ENCODE data around the gene BORCS5. TPM values are rescaled to one million over a fixed set of nuclear protein-coding genes. Genes with fewer than 3 reads are reported as not detected.
"Not testable (repeated sequence)": the region's sequence is repeated elsewhere in the genome, so short reads cannot be mapped to it uniquely, and the experiment has no call there.

The BORCS5 gene
- total RNA-seq, 1 donor from 2014 or later: 13.3 TPM

DNA sequence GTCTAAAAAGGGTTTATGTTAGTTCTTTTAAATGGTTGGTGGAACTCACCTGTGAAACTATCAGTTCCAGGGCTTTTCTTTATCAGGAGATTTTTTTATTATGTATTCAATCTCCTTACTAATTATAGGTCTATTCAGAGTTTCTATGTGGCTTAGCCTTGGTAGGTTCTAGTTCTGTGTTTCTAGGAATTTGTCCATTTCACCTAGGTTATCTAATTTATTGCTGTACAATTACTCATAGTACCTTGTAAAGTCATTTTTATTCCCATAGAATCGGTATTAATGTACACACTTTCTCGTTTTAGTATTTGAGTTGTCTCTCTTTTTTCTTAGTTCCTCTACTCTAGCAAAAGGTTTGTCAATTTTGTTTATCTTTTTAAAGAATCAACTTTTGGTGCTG lies 59.0 kb downstream of the BORCS5 start:
- H3K4me1 Mint-ChIP-seq: peaks cover 2% of the 10 kb centered on the region
- H3K27ac Mint-ChIP-seq: no peak overlapping the region
- H3K27me3 ChIP-seq: no peaks in the 10 kb centered on the region
- no peak overlapping the region for H3K27ac ChIP-seq
- no peak overlapping the region for H3K9ac ChIP-seq
- no peak for TF ChIP-seq EZH2 (IDR thresholded peaks at IDR 0.05)
- TF ChIP-seq CTCF (IDR thresholded peaks at IDR 0.05): no peak
- no peak for TF ChIP-seq EZH2phosphoT487 (IDR thresholded peaks at IDR 0.05)
- no peak overlapping the region for H3K4me3 Mint-ChIP-seq
- H3K4me3 ChIP-seq: no peak overlapping the region
- H3K4me1 ChIP-seq: no peaks in the 10 kb centered on the region
- no peaks in the 10 kb centered on the region for H3K27me3 Mint-ChIP-seq (ENCODE audit: insufficient read depth, low read depth)
- DNase-seq (ENCODE audit: low spot score): no peak
- no peak overlapping the region for H3K4me2 ChIP-seq
- H3F3A ChIP-seq (ENCODE audit: low read depth): no peaks in the 10 kb centered on the region
- no peak overlapping the region for H2AFZ ChIP-seq (replicated peaks)
- H4K20me1 ChIP-seq (ENCODE audit: low read depth): no peaks in the 10 kb centered on the region
- peaks cover 13% of the 10 kb centered on the region for H3K36me3 Mint-ChIP-seq
- no peaks in the 10 kb centered on the region for H3K36me3 ChIP-seq
- H3K9me3 ChIP-seq (ENCODE audit: low read depth): no peaks in the 10 kb centered on the region
- H3K9me3 Mint-ChIP-seq: peaks cover 43% of the 10 kb centered on the region
- H3K79me2 ChIP-seq (ENCODE audit: low read depth): no peaks in the 10 kb centered on the region

GRCh38 chr12:12419165-12419564 lies 62.3 kb downstream of the BORCS5 start:
- not testable (repeated sequence) for H3K36me3 ChIP-seq; H3K4me3 Mint-ChIP-seq; H3K4me3 ChIP-seq; DNase-seq (ENCODE audit: low spot score); H3K27me3 ChIP-seq; H3K79me2 ChIP-seq (ENCODE audit: low read depth); H3F3A ChIP-seq (ENCODE audit: low read depth); H4K20me1 ChIP-seq (ENCODE audit: low read depth); H3K4me1 Mint-ChIP-seq; H3K27ac Mint-ChIP-seq; H3K4me2 ChIP-seq; H2AFZ ChIP-seq (replicated peaks); H3K27ac ChIP-seq; H3K27me3 Mint-ChIP-seq (ENCODE audit: insufficient read depth, low read depth); H3K4me1 ChIP-seq; H3K9ac ChIP-seq
- peaks cover 16% of the 10 kb centered on the region for H3K9me3 ChIP-seq (ENCODE audit: low read depth)
- H3K36me3 Mint-ChIP-seq: peaks cover 13% of the 10 kb centered on the region
- H3K9me3 Mint-ChIP-seq: peaks cover 50% of the 10 kb centered on the region

DNA sequence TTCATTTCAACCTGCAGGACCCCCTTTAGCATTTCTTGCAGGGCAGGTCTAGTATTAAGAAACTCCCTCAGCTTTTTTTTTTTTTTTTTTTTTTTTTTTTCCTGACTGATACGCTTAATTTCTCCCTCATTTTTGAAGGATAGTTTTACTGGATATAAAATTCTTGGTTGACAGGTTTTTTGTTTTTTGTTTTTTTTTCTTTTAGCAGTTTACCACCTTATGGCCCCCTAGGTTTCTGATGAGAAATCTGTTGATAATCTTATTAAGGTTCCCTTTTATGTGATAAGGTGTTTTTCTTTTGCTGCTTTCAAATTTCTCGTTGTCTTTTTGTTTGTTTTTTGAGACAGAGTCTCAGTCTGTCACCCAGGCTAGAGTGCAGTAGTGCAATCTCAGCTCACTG lies 66.5 kb downstream of the BORCS5 start:
- no peaks in the 10 kb centered on the region for H3K27me3 Mint-ChIP-seq (ENCODE audit: insufficient read depth, low read depth)

DNA sequence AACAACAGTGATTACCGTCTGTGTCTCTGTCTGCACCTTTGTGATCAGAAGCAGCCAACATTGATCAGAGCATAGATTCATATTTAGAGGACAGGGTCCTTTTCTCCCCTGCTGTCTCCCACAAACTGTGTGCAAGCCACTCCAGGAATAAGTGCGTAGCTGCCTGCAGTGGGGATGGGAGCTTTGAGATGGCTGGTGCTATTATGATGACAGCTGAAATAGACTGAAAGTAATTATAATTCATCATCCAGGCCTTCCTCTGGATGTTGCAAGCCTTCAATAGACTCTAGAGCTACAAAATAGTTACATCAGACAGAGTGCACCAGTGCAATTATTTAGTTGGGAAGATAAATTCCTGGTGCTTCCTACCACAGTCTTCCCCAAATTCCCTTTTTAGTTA lies 68.1 kb downstream of the BORCS5 start:
- Histone ChIP-seq H3K79me2 (ENCODE audit: low read depth) (no peaks in the 10 kb centered on the region), H3K9ac (no peak overlapping the region), H2AFZ (replicated peaks) (no peak overlapping the region), H3K36me3 (no peaks in the 10 kb centered on the region), H3K27me3 (no peaks in the 10 kb centered on the region), H3K9me3 (ENCODE audit: low read depth) (peaks cover 16% of the 10 kb centered on the region), H3K4me3 (no peak overlapping the region), H3K27ac (no peak overlapping the region), H4K20me1 (ENCODE audit: low read depth) (no peaks in the 10 kb centered on the region), H3K4me2 (no peak overlapping the region), H3F3A (ENCODE audit: low read depth) (no peaks in the 10 kb centered on the region), H3K4me1 (no peaks in the 10 kb centered on the region)
- H3K27ac Mint-ChIP-seq: no peak overlapping the region
- TF ChIP-seq EZH2phosphoT487 (IDR thresholded peaks at IDR 0.05) (no peak), EZH2 (IDR thresholded peaks at IDR 0.05) (no peak), CTCF (IDR thresholded peaks at IDR 0.05) (no peak)
- peaks cover 12% of the 10 kb centered on the region for H3K36me3 Mint-ChIP-seq
- peaks cover 39% of the 10 kb centered on the region for H3K9me3 Mint-ChIP-seq
- no peak for DNase-seq (ENCODE audit: low spot score)
- no peak overlapping the region for H3K4me3 Mint-ChIP-seq
- H3K27me3 Mint-ChIP-seq (ENCODE audit: insufficient read depth, low read depth): no peaks in the 10 kb centered on the region
- no peaks in the 10 kb centered on the region for H3K4me1 Mint-ChIP-seq

More for the DNA sequence above, 66.5 kb downstream of the BORCS5 start:
- Mint-ChIP-seq H3K9me3 (peaks cover 49% of the 10 kb centered on the region), H3K27ac (no peak overlapping the region), H3K4me3 (no peak overlapping the region), H3K36me3 (peaks cover 15% of the 10 kb centered on the region), H3K4me1 (no peaks in the 10 kb centered on the region)
- H3K4me1 ChIP-seq: no peaks in the 10 kb centered on the region
- no peaks in the 10 kb centered on the region for H3K36me3 ChIP-seq
- H4K20me1 ChIP-seq (ENCODE audit: low read depth): no peaks in the 10 kb centered on the region
- no peak overlapping the region for H2AFZ ChIP-seq (replicated peaks)
- no peak for DNase-seq (ENCODE audit: low spot score)
- no peaks in the 10 kb centered on the region for H3K79me2 ChIP-seq (ENCODE audit: low read depth)
- peaks cover 16% of the 10 kb centered on the region for H3K9me3 ChIP-seq (ENCODE audit: low read depth)
- no peak overlapping the region for H3K4me2 ChIP-seq
- H3K4me3 ChIP-seq: no peak overlapping the region
- H3K9ac ChIP-seq: no peak overlapping the region
- no peaks in the 10 kb centered on the region for H3F3A ChIP-seq (ENCODE audit: low read depth)
- TF ChIP-seq EZH2phosphoT487 (IDR thresholded peaks at IDR 0.05) (no peak), CTCF (IDR thresholded peaks at IDR 0.05) (no peak), EZH2 (IDR thresholded peaks at IDR 0.05) (no peak)
- H3K27me3 ChIP-seq: no peaks in the 10 kb centered on the region
- H3K27ac ChIP-seq: no peak overlapping the region

Data from neural progenitor cell (in vitro differentiated cells).